Right atrium auricular region (tissue), 2 donors: ENCODE data around the gene GLE1. TPM values are rescaled to one million over a fixed set of nuclear protein-coding genes. Genes with fewer than 3 reads are reported as not detected.

Source experiments
- DNase-seq: peaks from one replicate; pipeline ENCODE4 v3.0.0-alpha.2; 2019; ENCODE audit warnings: low spot score
- H3K27ac ChIP-seq, 2 donors: fragments of 200-600 bp; sonication (generic); 1 replicate in 1 of 2; 2 replicates in 1 of 2; pipeline ENCODE4 v1.5.1; 2016 to 2019
- H3K27me3 ChIP-seq, 2 donors: fragments of 200-600 bp; sonication (generic); one replicate each; pipeline versions ENCODE4 v1.5.1 to v1.6.0; 2017 to 2019
- H3K36me3 ChIP-seq: fragments of 200-600 bp; sonication (generic); one replicate; pipeline ENCODE4 v1.5.1; 2016
- H3K4me1 ChIP-seq, 2 donors: fragments of 200-600 bp; sonication (generic); one replicate each; pipeline versions ENCODE4 v1.5.1 to v1.6.0; 2017 to 2019
- H3K4me3 ChIP-seq, 2 donors: fragments of 200-600 bp; sonication (generic); 1 replicate in 1 of 2; 2 replicates in 1 of 2; pipeline ENCODE4 v1.5.1; 2017 to 2019; ENCODE audit warnings: mild to moderate bottlenecking in 1 of 2, moderate library complexity in 1 of 2
- H3K9me3 ChIP-seq, 2 donors: fragments of 200-600 bp; sonication (generic); one replicate each; pipeline ENCODE4 v1.5.1; 2019
- total RNA-seq, 2 donors: library from RNA; depleted of rRNA; stranded (reverse); fragments of >200 nt; gene quantifications; one replicate each; pipeline ENCODE4 v1.1.0, GENCODE V29; 2016
- TF ChIP-seq, protein P1 (sequence below), 2 donors: fragments of 200-600 bp; sonication (generic); IDR thresholded peaks; one replicate each; pipeline ENCODE4 v1.5.1; 2019; ENCODE audit warnings: antibody characterized with exemption in 2 of 2

Gene GLE1
- total RNA-seq, 2 donors from 2014 or later = 14.4 to 18.1 TPM

DNA sequence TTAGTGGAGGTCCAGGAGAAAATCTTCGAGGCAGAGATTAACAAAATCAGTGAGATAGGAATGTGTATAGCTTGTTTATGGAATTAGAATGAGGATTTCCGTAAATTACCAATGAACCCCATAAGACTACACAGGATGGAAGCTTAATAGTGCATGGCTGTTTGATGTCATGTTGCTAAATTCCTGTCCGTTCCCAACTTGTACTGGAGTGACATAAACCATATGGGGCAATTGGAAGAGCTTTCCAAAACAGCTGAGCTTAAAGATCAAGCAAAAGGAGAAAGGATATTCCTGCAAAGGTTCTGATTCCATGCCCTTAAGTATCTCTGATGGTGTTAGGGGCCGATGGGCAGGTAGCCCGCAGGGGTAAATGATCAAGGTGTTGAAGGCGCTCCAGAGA lies 17.4 kb downstream of the GLE1 start:
- DNase-seq = no peak
- Histone ChIP-seq H3K4me1 (peaks cover 0 to 9% of the 10 kb centered on the region in 2 donors), H3K27me3 (no peaks in the 10 kb centered on the region), H3K36me3 (peaks cover 57% of the 10 kb centered on the region), H3K27ac (no peak overlapping the region), H3K9me3 (no peaks in the 10 kb centered on the region), H3K4me3 (no peak overlapping the region)
- TF ChIP-seq, protein P1, sequence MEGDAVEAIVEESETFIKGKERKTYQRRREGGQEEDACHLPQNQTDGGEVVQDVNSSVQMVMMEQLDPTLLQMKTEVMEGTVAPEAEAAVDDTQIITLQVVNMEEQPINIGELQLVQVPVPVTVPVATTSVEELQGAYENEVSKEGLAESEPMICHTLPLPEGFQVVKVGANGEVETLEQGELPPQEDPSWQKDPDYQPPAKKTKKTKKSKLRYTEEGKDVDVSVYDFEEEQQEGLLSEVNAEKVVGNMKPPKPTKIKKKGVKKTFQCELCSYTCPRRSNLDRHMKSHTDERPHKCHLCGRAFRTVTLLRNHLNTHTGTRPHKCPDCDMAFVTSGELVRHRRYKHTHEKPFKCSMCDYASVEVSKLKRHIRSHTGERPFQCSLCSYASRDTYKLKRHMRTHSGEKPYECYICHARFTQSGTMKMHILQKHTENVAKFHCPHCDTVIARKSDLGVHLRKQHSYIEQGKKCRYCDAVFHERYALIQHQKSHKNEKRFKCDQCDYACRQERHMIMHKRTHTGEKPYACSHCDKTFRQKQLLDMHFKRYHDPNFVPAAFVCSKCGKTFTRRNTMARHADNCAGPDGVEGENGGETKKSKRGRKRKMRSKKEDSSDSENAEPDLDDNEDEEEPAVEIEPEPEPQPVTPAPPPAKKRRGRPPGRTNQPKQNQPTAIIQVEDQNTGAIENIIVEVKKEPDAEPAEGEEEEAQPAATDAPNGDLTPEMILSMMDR (IDR thresholded peaks at IDR 0.05) = no peak

DNA sequence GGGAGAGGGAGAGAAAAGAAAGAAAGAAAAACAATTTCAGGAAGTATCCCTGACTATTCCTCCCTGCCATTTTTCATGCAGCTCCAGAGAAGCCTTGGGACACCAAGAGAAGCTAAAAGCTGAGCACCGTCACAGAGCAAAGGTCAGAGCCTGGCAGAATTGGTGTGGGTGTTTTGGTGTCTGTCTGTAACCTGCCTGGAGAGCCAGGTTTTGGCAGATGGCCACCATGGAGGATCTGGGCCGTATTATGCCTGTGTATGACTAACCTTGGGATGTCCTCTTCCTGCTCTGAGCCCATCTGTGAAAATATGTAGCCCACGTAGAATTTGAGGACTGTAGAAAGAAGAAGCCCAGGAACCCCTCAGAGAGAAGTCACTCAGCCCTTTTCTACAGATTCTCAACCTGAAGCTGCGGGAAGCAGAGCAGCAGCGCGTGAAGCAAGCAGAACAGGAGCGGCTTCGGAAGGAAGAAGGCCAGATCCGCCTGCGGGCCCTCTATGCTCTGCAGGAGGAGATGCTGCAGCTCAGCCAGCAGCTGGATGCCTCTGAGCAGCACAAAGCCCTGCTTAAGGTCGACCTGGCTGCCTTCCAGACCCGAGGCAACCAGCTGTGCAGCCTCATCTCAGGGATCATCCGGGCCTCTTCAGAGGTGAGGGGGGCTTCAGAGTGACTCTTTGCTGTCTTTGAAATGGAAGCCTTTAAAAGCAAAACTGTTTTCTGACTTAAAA lies 18.8 kb downstream of the GLE1 start:
- DNase-seq = no peak
- H3K4me3 ChIP-seq = no peak overlapping the region
- H3K27ac ChIP-seq = no peak overlapping the region
- no peaks in the 10 kb centered on the region for H3K9me3 ChIP-seq
- TF ChIP-seq, protein P1 (IDR thresholded peaks at IDR 0.05) = no peak
- no peaks in the 10 kb centered on the region for H3K27me3 ChIP-seq
- H3K4me1 ChIP-seq = peaks cover 0 to 9% of the 10 kb centered on the region in 2 donors
- H3K36me3 ChIP-seq = peaks cover 64% of the 10 kb centered on the region

DNA sequence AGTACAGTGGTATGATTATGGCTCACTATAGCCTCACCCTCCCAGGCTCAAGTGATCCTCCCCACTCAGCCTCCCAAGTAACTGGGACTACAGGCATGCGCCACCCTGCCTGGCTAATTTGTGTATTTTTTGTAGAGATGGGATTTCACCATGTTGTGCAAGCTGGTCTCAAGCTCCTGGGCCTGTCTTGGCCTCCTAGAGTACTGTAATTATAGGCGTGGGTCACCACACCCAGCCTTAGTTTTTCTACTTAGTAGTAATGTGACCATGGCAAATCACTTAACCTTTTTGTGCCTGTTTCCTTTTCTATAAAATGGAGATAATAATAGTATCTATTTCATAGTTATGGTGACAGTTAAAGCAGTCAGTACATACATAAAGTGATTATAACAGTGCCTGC lies 22.2 kb downstream of the GLE1 start:
- no peak for DNase-seq
- peaks cover 0 to 9% of the 10 kb centered on the region in 2 donors for H3K4me1 ChIP-seq
- TF ChIP-seq, protein P1 (IDR thresholded peaks at IDR 0.05) = no peak
- no peak overlapping the region for H3K27ac ChIP-seq
- no peaks in the 10 kb centered on the region for H3K27me3 ChIP-seq
- no peaks in the 10 kb centered on the region for H3K9me3 ChIP-seq
- no peak overlapping the region for H3K4me3 ChIP-seq
- H3K36me3 ChIP-seq = peaks cover 80% of the 10 kb centered on the region

DNA sequence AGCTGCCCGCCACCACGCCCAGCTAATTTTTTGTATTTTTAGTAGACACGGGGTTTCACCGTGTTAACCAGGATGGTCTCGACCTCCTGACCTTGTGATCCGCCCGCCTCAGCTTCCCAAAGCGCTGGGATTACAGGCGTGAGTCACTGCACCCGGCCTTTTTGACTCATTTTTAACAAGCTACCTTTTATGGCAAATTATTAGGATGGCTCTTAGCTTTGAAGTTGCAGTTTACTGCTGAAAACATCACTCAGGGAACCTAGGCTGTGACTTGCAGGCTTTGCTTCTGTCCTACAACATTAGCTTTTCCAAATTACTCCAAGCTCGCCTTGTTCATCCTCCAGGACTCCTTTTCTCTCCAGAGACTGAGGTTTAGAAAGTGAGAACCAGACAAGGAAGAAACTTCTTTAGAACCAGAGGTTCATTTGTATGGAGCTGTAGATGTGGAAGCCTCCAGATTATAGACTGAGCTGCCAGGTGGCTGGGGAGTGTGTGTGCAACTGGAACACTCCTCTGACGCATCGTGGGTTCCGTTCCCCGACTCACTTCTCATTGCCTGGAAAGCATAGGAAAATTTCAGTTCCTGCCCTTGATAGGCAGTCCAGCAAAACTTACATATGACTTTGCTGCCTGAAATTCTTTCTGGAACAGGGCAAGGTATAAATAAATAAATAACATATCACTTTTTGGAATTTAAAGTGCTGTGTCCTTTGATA lies 24.1 kb downstream of the GLE1 start:
- Histone ChIP-seq H3K27me3 (no peaks in the 10 kb centered on the region), H3K36me3 (peaks cover 77% of the 10 kb centered on the region), H3K9me3 (no peaks in the 10 kb centered on the region), H3K4me1 (no peaks in the 10 kb centered on the region), H3K4me3 (no peak overlapping the region), H3K27ac (no peak overlapping the region)
- TF ChIP-seq, protein P1 (IDR thresholded peaks at IDR 0.05) = no peak
- DNase-seq = no peak

DNA sequence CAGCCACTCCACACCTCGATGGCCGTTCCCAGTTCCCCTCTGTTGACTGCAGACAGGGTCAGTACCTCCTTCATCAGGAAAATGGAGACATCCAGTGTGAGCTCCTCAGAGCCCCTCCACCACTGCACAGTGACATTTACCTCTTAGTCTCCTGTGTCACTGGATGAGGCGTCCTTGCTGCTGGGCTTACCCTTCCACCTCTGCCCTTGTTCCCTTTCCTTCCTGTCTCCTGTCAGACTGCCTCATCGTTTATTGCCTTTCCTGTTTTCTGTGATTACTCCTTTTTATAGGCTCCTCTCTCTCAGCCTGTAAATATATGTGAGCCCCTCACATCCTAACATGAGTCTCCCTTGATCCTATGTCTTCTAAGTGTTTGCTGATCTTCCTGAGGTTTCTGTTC lies 24.7 kb downstream of the GLE1 start:
- H3K27ac ChIP-seq = no peak overlapping the region
- TF ChIP-seq, protein P1 (IDR thresholded peaks at IDR 0.05) = no peak
- no peak overlapping the region for H3K4me3 ChIP-seq
- no peaks in the 10 kb centered on the region for H3K27me3 ChIP-seq
- DNase-seq = no peak
- peaks cover 80% of the 10 kb centered on the region for H3K36me3 ChIP-seq
- H3K4me1 ChIP-seq = no peaks in the 10 kb centered on the region
- no peaks in the 10 kb centered on the region for H3K9me3 ChIP-seq
